Endometrial microvascular endothelial cells (primary cell): ENCODE data around the gene YES1. TPM values are rescaled to one million over a fixed set of nuclear protein-coding genes. Genes with fewer than 3 reads are reported as not detected.
"Not testable (repeated sequence)": the region's sequence is repeated elsewhere in the genome, so short reads cannot be mapped to it uniquely, and the experiment has no call there.

Source experiments
- in situ Hi-C: cut with HindIII; loops from 2 replicates; pipeline ENCODE4 v1.10.0; 2017; ENCODE audit warnings: low sequenced_read_pairs, low pct_unique_long_range_greater_than_20kb; ENCODE audit errors: inconsistent ontology term
- total RNA-seq: library from RNA; depleted of rRNA; stranded (reverse); fragments of >200 nt; gene quantifications from one replicate; pipeline ENCODE4 v1.2.3, GENCODE V29; 2015; ENCODE audit errors: inconsistent ontology term

YES1 gene
- total RNA-seq, 1 donor from 2014 or later = 153 TPM

GRCh38 chr18:827093-827677 lies 15.1 kb upstream of the YES1 start:
- in situ Hi-C loops = loop anchor here (25.0 kb wide), 1 partner anchor 215 kb away; no protein-coding TSS in a partner anchor

- in situ Hi-C loops = loop anchor here (25.0 kb wide), 1 partner anchor 214 kb away; no protein-coding TSS in a partner anchor
Observed at GRCh38 chr18:825891-826585, 14.0 kb upstream of the YES1 start.

GRCh38 chr18:824179-824578 lies 12.1 kb upstream of the YES1 start:
- in situ Hi-C loops = no loop called here

- in situ Hi-C loops = no loop called here
Observed at GRCh38 chr18:820591-821165, 8.6 kb upstream of the YES1 start.

- in situ Hi-C loops = no loop called here
Observed at GRCh38 chr18:816869-817268, 4.8 kb upstream of the YES1 start.

- in situ Hi-C loops = no loop called here
Observed at GRCh38 chr18:816088-816653, 4.1 kb upstream of the YES1 start.

GRCh38 chr18:815353-815752 lies 3.3 kb upstream of the YES1 start:
- in situ Hi-C loops = no loop called here

GRCh38 chr18:814300-815084 lies 2.5 kb upstream of the YES1 start:
- in situ Hi-C loops = no loop called here

- in situ Hi-C loops = no loop called here
Observed at GRCh38 chr18:813172-814071, 1.4 kb upstream of the YES1 start.

GRCh38 chr18:812376-813171 lies 532 bp upstream of the YES1 start:
- in situ Hi-C loops = no loop called here

GRCh38 chr18:811182-811891 lies 705 bp downstream of the YES1 start:
- in situ Hi-C loops = no loop called here

GRCh38 chr18:809985-810642 lies 1.9 kb downstream of the YES1 start:
- in situ Hi-C loops = no loop called here

- in situ Hi-C loops = not testable (repeated sequence)
Observed at GRCh38 chr18:809228-809627, 2.8 kb downstream of the YES1 start.

GRCh38 chr18:808502-808901 lies 3.5 kb downstream of the YES1 start:
- in situ Hi-C loops = no loop called here

GRCh38 chr18:808086-808485 lies 4.0 kb downstream of the YES1 start:
- in situ Hi-C loops = no loop called here

- in situ Hi-C loops = no loop called here
Observed at GRCh38 chr18:805755-806110, 6.3 kb downstream of the YES1 start.
